ENCODE measurements around the gene ASB4. TPM values are rescaled to one million over a fixed set of nuclear protein-coding genes. Genes with fewer than 3 reads are reported as not detected.
A peak's percentile ranks its signal among the peaks of the same experiment; 100 is the strongest.

The ASB4 gene
- total and polyA plus RNA-seq, 10 donors: 0.03 TPM; not detected in 9

DNA sequence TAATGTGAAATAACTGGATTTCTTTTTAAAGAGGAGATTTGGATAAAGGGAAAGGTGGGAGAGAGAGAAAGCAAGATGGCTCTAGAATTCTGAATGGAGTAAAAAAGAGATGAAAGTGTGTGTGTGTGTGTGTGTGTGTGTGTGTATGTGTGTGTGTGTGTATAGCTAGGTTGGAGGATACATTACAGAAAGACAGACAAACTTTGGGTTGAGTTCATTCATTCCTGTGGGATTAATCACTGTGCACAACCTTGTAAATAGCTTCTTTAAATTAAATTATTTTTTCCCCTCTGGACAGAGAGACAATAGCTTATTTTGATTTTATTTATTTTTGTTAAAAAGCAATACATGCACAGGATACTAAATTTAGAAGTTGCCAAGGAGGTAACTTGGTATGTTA lies 7.5 kb downstream of the ASB4 start:
- no peaks in the 10 kb centered on the region for H3K4me1 ChIP-seq
- no peak overlapping the region for H3K27ac ChIP-seq
- no peak for DNase-seq
- no peaks in the 10 kb centered on the region for H3K36me3 ChIP-seq
- no peaks in the 10 kb centered on the region for H3K9me3 ChIP-seq
- H3K4me3 ChIP-seq: no peak overlapping the region
- H3K27me3 ChIP-seq (replicated peaks in 1 of 7): no peaks in the 10 kb centered on the region
- TF ChIP-seq, protein P1, sequence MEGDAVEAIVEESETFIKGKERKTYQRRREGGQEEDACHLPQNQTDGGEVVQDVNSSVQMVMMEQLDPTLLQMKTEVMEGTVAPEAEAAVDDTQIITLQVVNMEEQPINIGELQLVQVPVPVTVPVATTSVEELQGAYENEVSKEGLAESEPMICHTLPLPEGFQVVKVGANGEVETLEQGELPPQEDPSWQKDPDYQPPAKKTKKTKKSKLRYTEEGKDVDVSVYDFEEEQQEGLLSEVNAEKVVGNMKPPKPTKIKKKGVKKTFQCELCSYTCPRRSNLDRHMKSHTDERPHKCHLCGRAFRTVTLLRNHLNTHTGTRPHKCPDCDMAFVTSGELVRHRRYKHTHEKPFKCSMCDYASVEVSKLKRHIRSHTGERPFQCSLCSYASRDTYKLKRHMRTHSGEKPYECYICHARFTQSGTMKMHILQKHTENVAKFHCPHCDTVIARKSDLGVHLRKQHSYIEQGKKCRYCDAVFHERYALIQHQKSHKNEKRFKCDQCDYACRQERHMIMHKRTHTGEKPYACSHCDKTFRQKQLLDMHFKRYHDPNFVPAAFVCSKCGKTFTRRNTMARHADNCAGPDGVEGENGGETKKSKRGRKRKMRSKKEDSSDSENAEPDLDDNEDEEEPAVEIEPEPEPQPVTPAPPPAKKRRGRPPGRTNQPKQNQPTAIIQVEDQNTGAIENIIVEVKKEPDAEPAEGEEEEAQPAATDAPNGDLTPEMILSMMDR (IDR thresholded peaks at IDR 0.05 in 8 of 11, conservative IDR thresholded peaks at IDR 0.05 in 3 of 11): no peak
- TF ChIP-seq POLR2A (IDR thresholded peaks at IDR 0.05) (no peak), POLR2AphosphoS5 (IDR thresholded peaks at IDR 0.05) (no peak)
- intact Hi-C loops (cut with DNase I; ENCODE audit: low total_unique reads): no loop called here

DNA sequence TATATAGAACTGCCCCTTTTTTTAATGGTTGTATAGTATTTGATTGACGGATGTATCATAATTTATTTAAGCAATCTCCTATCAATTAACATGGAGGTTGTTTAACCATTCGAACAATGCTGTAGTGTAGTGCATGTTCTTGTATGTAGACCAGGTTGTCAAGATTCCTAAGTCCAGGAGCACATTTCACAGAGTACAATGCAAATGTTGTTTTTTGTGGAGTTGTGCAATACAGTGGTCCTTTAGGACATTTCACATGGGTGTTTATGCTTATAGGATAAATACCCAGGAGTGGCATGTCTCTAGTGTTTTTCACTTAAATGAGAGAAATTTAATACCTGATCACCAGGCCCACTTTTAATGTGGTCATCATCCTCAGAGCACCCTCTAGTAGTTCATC lies 8.1 kb downstream of the ASB4 start:
- no peak overlapping the region for H3K27ac ChIP-seq
- H3K9me3 ChIP-seq: no peaks in the 10 kb centered on the region
- WGBS, 5 donors: 67 to 99% (median 92%) methylated on average over 2 of the region's 2 CpGs
- H3K4me1 ChIP-seq: no peaks in the 10 kb centered on the region
- no peak for DNase-seq
- no peaks in the 10 kb centered on the region for H3K36me3 ChIP-seq
- intact Hi-C loops (cut with DNase I; ENCODE audit: low total_unique reads): no loop called here
- H3K4me3 ChIP-seq: no peak overlapping the region
- TF ChIP-seq, protein P1 (IDR thresholded peaks at IDR 0.05 in 8 of 11, conservative IDR thresholded peaks at IDR 0.05 in 3 of 11): no peak
- TF ChIP-seq POLR2A (IDR thresholded peaks at IDR 0.05) (no peak), POLR2AphosphoS5 (IDR thresholded peaks at IDR 0.05) (no peak)
- H3K27me3 ChIP-seq (replicated peaks in 1 of 7): no peaks in the 10 kb centered on the region

DNA sequence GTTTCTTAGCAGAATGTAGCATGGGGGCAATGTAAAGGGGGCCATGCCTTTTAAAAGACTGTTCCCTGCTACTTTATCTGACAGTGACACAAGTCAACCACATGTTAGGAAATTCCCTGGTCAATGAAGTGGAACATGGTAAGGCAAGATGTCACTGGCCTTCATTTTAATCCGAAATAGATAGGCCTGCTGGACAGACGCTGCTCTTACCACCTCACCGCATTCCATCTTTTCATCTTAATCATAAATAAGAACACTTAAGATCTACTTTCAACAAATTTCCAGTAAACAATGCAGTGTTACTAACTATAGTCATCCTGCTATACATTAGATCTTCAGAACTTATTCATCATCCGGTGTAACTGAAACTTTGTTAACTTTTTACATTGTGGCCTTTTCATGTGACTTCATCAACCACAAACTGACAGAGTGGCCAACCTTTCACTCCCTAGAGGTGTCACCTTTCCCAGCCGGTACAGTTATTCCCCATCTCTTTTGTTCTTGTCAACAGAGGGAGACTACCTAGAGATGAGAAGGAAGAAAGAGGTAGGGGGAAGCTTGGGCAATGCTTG lies 15.6 kb downstream of the ASB4 start:
- WGBS, 5 donors: 38 to 66% (median 58%) methylated on average over 5 of the region's 5 CpGs
- Histone ChIP-seq H3K27me3 (replicated peaks in 1 of 7) (no peaks in the 10 kb centered on the region), H3K27ac (peak overlapping the region in 4 of 8 donors; percentile 9 to 58 (median 16)), H3K4me3 (no peak overlapping the region), H3K4me1 (peaks cover 0 to 8% (median 6%) of the 10 kb centered on the region in 6 donors), H3K36me3 (no peaks in the 10 kb centered on the region), H3K9me3 (no peaks in the 10 kb centered on the region)
- TF ChIP-seq, protein P1 (IDR thresholded peaks at IDR 0.05 in 8 of 11, conservative IDR thresholded peaks at IDR 0.05 in 3 of 11): no peak
- no peak for TF ChIP-seq POLR2A (IDR thresholded peaks at IDR 0.05)
- no peak for TF ChIP-seq POLR2AphosphoS5 (IDR thresholded peaks at IDR 0.05)
- intact Hi-C loops (cut with DNase I; ENCODE audit: low total_unique reads): no loop called here
- no peak for DNase-seq

DNA sequence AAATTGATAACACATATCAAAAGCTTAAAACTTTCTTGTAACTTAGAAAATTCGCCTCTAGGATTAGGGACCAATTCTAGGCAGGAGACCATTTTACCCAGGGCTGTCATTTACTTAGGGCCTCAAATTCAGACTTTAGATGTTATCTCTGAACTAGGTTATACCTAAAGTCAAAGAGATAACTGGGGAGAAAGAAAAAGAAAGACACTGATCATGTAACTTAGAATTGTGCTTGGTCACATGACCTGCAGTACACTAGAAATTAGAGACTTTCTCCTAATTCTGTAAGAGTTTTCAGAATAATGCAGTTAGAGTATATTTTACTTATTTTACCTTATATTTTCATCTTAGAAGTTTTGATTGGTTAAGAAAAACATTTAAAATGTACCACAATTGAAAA lies 16.7 kb downstream of the ASB4 start:
- H3K27ac ChIP-seq: no peak overlapping the region
- H3K27me3 ChIP-seq (replicated peaks in 1 of 7): peaks cover 0 to 4% (median 0%) of the 10 kb centered on the region in 7 donors
- WGBS, 5 donors: 79 to 98% (median 93%) methylated on average over 1 of the region's 1 CpG
- no peaks in the 10 kb centered on the region for H3K9me3 ChIP-seq
- intact Hi-C loops (cut with DNase I; ENCODE audit: low total_unique reads): no loop called here
- H3K4me1 ChIP-seq: peaks cover 0 to 8% (median 6%) of the 10 kb centered on the region in 6 donors
- no peak for DNase-seq
- no peak overlapping the region for H3K4me3 ChIP-seq
- TF ChIP-seq POLR2A (IDR thresholded peaks at IDR 0.05) (no peak), POLR2AphosphoS5 (IDR thresholded peaks at IDR 0.05) (no peak)
- TF ChIP-seq, protein P1 (IDR thresholded peaks at IDR 0.05 in 8 of 11, conservative IDR thresholded peaks at IDR 0.05 in 3 of 11): no peak
- no peaks in the 10 kb centered on the region for H3K36me3 ChIP-seq

Measured in spleen (tissue), 11 donors.